NCI-H1694 (cell line): Measurements from ENCODE around the gene NOX3.

Experiments used
- DNase-seq: peaks from one replicate; lab custom pipeline; 2025; lab: John Stamatoyannopoulos, UW

Gene NOX3

GRCh38 chr6:155399062-155399744 lies 56.4 kb downstream of the NOX3 start:
- DNase-seq: no peak

GRCh38 chr6:155398701-155399061 lies 57.0 kb downstream of the NOX3 start:
- no peak for DNase-seq

- no peak for DNase-seq
Observed at GRCh38 chr6:155398221-155398620, 57.4 kb downstream of the NOX3 start.

GRCh38 chr6:155397172-155397705 lies 58.4 kb downstream of the NOX3 start:
- no peak for DNase-seq

GRCh38 chr6:155396605-155397004 lies 59.0 kb downstream of the NOX3 start:
- no peak for DNase-seq

- DNase-seq: no peak
Observed at GRCh38 chr6:155395339-155395738, 60.3 kb downstream of the NOX3 start.

- no peak for DNase-seq
Observed at GRCh38 chr6:155389130-155389529, 66.5 kb downstream of the NOX3 start.

GRCh38 chr6:155388591-155388990 lies 67.0 kb downstream of the NOX3 start:
- DNase-seq: no peak

GRCh38 chr6:155387481-155387880 lies 68.2 kb downstream of the NOX3 start:
- no peak for DNase-seq

- no peak for DNase-seq
Observed at GRCh38 chr6:155384321-155384952, 71.2 kb downstream of the NOX3 start.

- no peak for DNase-seq
Observed at GRCh38 chr6:155383913-155384312, 71.7 kb downstream of the NOX3 start.

GRCh38 chr6:155382338-155382685 lies 73.3 kb downstream of the NOX3 start:
- DNase-seq: no peak

- DNase-seq: no peak
Observed at GRCh38 chr6:155381673-155382337, 73.8 kb downstream of the NOX3 start.

- no peak for DNase-seq
Observed at GRCh38 chr6:155380666-155381332, 74.8 kb downstream of the NOX3 start.

GRCh38 chr6:155378724-155379123 lies 76.9 kb downstream of the NOX3 start:
- no peak for DNase-seq

- no peak for DNase-seq
Observed at GRCh38 chr6:155378276-155378675, 77.4 kb downstream of the NOX3 start.

GRCh38 chr6:155377061-155377460 lies 78.6 kb downstream of the NOX3 start:
- DNase-seq: no peak

GRCh38 chr6:155375801-155376200 lies 79.8 kb downstream of the NOX3 start:
- no peak for DNase-seq

- no peak for DNase-seq
Observed at GRCh38 chr6:155374681-155375080, 81.0 kb downstream of the NOX3 start.

- DNase-seq: no peak
Observed at GRCh38 chr6:155373276-155373675, 82.4 kb downstream of the NOX3 start.

- no peak for DNase-seq
Observed at GRCh38 chr6:155372256-155372655, 83.4 kb downstream of the NOX3 start.

GRCh38 chr6:155371230-155371629 lies 84.4 kb downstream of the NOX3 start:
- DNase-seq: no peak

- no peak for DNase-seq
Observed at GRCh38 chr6:155366325-155366724, 89.3 kb downstream of the NOX3 start.
